ENCODE data around the gene MPO.

The MPO gene

GRCh38 chr17:58307468-58308172 is 26.9 kb upstream of the MPO start:
- DNase-seq (ENCODE audit: low read depth), result no peak

DNA sequence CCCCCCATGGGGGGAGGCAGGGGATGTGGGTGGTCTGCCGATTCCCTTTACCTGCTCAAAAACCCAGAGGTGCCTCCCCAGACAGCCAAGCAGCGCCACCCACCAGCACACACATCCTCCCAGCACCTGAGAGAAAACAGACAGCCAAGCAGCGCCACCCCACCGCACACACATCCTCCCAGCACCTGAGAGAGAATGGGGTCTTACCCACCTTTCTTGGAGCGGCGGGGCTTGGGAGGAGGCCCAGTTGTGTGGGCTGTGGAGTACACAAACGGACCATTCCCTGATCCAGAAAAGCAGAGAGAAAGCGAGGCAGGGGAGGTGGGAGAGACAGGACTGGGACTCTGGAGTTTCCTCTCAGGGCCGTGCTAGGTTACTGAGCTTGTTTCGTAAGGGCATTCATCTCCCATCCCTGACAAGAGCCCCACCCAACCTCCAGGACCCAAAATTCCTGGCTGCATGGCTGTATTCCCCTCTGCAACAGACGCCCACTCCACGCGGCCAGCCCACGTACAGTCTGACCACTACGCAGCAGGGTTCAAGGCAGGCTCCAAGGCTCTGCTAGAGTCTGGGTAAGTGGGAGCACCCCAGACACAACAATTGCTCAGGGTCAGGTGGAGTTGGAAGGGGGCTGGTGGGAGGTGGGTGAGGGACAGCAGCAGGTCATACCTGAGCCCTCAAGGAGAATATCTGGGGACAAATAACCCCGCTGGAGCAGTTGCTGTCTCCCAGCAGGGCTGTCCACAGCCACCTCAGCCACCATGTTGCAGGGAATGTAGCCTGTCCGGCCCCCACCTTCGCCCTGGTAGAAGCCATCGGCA is 25.6 kb upstream of the MPO start:
- DNase-seq (ENCODE audit: low read depth), result no peak

- DNase-seq (ENCODE audit: low read depth), result no peak
These were observed 24.9 kb upstream of the MPO start for GRCh38 chr17:58305626-58306025.

DNA sequence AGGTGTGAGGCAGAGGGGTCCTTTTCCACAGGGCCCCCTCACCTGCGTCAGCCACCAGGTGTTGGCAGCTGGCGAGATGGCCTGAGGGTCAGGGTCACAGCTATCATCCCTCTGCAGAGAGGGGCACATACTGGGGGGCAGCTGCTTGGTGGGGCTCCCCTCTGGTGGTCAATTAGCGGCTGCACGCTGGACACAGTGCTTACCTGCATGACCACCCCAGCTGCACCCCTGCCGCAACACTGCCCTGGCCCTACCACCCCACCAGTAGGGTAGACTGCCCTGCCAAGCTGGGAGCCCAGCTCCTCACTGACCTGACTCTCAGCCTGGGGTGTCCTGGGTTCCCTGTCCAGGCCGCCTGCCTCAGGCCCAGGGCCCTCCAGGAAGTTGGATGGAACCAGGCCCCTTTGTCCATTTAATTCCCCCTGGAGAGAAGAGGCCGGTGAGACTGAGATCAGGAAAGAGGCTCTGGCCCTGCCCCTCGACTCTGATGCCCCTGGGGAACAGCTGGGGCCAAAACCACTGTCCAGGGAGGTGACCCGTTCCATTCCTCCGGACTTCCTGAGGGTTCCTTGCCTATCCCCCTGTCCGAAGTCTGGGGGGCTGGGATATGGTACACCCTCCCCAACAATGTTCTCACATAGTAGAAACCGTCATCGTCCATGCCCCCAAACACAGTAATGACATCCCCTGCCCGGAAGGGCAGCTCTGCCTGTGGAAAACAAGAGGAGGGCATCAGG is 24.2 kb upstream of the MPO start:
- no peak for DNase-seq (ENCODE audit: low read depth)

GRCh38 chr17:58303971-58304749 is 23.4 kb upstream of the MPO start:
- DNase-seq (ENCODE audit: low read depth), result peak; percentile 25

DNA sequence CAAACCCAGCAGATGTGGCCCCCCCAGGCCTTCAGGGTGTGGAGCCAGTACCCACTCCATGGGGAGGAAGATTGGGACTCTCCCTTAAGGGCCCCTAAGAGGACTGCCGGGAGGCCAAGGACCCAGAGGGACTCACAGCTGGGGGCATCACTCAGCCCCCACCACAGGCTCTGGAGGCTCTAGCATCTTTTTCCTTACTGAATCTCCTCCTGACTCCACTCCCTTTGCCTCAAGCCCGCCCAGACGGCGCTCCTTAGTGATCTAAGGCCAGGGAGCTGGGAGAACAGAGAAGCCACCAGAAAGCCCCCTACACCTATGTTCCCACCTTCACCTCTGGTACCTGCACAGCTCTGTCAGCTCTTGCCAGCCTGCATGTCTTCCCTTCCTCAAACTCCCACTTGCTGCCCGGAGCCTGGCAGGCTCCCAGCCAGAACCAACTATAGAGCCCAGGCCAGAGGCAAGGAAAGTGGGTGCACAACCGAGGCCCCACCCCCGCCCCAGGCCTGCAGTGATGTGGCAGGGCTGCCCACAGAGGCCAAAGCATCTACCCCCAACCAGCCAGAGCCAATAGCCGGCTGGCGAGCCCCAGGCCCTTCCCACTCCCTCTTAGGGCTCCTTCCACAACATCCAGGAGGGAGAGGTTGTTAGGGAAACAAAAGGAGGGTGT is 22.3 kb upstream of the MPO start:
- no peak for DNase-seq (ENCODE audit: low read depth)

- no peak for DNase-seq (ENCODE audit: low read depth)
These were observed 21.6 kb upstream of the MPO start for GRCh38 chr17:58302171-58302918.

DNA sequence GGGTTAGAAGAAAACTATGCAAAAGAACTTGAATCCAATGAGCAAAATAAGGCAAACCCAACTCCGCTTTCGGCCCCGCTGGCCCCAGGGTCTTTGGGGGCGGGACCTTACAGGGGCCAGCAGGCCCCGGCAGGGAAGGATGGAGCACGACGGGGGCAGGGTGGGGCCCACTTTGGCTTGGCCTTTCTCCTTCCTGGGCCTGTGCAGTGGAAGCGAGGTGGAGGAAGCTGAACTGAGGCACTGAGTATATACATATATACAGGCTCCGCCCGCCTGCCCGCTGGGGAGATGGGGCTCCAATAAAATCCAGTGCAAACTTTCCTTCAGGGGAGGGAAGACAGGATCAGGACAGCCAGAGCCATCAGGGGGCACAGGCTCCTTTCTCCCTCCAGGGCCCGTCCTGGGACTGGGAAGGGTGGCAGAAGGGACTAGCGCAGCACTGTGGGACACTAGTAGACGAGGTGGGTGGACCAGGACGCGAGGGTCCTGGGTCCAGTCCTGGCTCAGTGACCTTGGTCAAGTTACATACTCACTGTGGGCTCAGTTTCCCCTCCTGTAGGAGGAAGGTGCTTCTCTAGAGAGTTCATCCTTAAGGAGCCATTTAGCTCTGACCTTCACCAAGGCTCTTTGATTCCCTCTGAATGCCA is 20.9 kb upstream of the MPO start:
- DNase-seq (ENCODE audit: low read depth), result no peak

- DNase-seq (ENCODE audit: low read depth), result no peak
These were observed 19.6 kb upstream of the MPO start for GRCh38 chr17:58300336-58300735.

GRCh38 chr17:58294034-58294433 is 13.3 kb upstream of the MPO start:
- no peak for DNase-seq (ENCODE audit: low read depth)

GRCh38 chr17:58291246-58291645 is 10.5 kb upstream of the MPO start:
- no peak for DNase-seq (ENCODE audit: low read depth)

- DNase-seq (ENCODE audit: low read depth), result no peak
These were observed 9.1 kb upstream of the MPO start for GRCh38 chr17:58289869-58290268.

DNA sequence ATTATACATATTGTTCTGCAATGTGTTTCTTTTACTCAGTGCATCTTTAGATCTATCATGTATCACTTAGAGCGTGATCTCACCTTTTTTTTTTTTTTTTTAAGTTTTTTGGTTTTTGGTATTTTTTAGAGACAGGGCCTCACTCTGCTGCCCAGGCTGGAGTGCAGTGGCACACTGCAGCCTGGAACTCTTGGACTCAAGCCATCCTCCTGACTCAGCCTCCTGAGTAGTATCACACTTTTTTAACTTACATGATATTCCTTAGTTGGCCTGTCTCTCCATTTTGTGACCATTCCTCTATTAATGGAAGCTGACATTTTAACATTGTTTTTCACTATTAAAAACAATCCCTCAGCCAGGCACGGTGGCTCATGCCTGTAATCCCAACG is 4.7 kb upstream of the MPO start:
- DNase-seq (ENCODE audit: low read depth), result no peak

GRCh38 chr17:58284613-58285421 is 4.1 kb upstream of the MPO start:
- DNase-seq (ENCODE audit: low read depth), result no peak

DNA sequence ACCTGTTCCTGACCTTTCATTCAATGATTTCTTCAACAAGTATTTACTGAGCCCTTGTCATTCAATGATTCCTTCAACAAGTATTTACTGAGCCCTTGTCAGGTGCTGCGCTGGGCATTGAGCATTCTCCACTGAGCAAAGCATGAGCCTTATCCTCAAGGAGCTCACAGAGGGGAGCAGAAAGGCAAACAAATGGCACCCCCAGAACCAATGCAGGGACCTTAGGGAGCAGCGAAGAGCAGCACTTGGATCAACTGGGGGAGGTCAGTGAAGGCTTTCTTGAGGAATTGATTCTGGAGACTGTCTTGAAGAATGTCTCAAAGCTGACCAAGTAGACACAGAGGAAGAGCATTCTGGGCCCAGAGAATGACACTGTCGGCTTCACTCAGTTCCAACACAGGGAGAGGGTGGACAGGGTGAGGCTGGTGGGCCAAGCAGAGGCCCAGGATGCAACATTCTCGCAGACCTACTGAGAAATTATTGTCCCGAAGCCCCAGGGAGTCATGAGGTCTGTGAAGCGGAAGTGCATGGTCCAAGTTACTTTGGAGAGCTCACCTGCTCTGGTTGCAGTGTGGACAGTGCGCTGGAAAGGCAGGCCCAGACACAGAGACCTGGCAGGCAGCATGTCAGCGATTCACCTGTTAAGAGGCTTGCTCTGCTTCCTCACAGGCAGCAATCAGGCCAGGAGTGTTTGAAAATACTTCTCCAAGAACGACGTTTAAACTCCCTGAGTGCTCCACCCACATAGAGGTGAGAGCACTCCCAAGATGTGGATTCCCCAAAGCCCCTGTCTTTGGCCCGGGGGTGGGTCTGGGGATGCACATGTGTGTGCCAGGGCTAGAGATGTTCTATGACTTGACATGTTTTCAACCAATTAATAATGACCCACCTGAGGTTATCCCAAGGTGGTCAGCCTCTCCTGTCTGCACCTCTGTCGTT is 3.2 kb upstream of the MPO start:
- no peak for DNase-seq (ENCODE audit: low read depth)

DNA sequence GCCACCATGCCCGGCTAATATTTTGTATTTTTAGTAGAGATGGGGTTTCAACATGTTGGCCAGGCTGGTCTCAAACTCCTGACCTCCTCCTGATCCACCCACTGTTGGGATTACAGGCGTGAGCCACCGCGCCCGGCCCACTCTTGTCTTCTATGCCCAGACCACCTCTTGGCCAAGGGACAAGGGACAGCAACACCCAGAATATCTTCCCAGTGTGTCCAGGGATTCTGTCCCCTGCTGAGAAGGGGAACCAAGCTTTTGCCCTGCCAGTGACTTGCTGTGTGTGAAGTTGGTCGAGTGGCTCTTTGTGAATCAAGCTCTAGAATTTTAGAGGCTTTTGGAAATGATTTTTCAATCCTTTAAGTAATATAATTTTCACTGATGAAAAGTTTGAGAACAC is 1.7 kb upstream of the MPO start:
- no peak for DNase-seq (ENCODE audit: low read depth)

DNA sequence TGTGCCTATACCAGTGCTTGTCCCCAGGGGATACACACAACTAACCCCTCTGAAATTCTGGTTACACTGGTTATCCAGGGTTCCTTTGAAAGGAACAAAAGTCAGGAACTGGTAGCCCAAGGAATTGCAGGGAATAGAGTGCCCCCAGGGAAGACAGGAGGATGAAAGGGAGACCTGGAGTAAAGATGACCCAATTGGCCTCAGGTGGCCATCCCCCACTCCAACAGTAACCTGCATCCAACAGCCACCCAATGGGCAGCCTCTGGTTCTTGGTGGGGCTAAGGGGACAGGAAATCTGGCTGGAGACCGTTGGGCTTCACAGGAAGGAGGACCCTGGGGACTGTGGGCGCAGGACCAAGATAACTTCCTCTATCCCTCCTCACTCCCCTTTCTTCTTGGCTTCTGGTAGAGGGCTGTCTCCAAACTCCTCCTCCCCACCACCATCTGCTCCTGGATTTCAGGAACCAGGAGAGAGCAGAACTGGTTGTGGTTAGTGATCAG is 826 bp upstream of the MPO start:
- DNase-seq (ENCODE audit: low read depth), result no peak
